AG10803 (cell line): ENCODE results near the gene KCTD4.

Source experiments
- DNase-seq: peaks from one replicate; pipeline ENCODE4 v3.0.0; 2010; ENCODE audit warnings: low read depth
- H3K4me3 ChIP-seq: 2 replicates; pipeline ENCODE4 v1.5.1; 2011; ENCODE audit warnings: mild to moderate bottlenecking, low read length, control low read depth
- CTCF ChIP-seq: conservative IDR thresholded peaks from 2 replicates; pipeline ENCODE4 v1.5.1; 2011; ENCODE audit warnings: mild to moderate bottlenecking, low read length, control low read depth, inconsistent platforms

KCTD4 gene

GRCh38 chr13:45225370-45225769 is 24.5 kb upstream of the KCTD4 start:
- TF ChIP-seq CTCF: no peak

GRCh38 chr13:45224176-45224575 is 23.3 kb upstream of the KCTD4 start:
- peak; percentile 64 for DNase-seq
- TF ChIP-seq CTCF: no peak
- H3K4me3 ChIP-seq: no peak overlapping the region

More at GRCh38 chr13:45225370-45225769, 24.5 kb upstream of the KCTD4 start:
- H3K4me3 ChIP-seq: no peak overlapping the region
- DNase-seq: no peak

- no peak for TF ChIP-seq CTCF
- H3K4me3 ChIP-seq: no peak overlapping the region
- no peak for DNase-seq
Observed at GRCh38 chr13:45222919-45223318, 22.1 kb upstream of the KCTD4 start.

GRCh38 chr13:45222516-45222915 is 21.7 kb upstream of the KCTD4 start:
- peak; percentile 20 for DNase-seq
- no peak overlapping the region for H3K4me3 ChIP-seq
- TF ChIP-seq CTCF: no peak

- TF ChIP-seq CTCF: no peak
Observed at GRCh38 chr13:45220403-45220802, 19.6 kb upstream of the KCTD4 start.

GRCh38 chr13:45219938-45220375 is 19.1 kb upstream of the KCTD4 start:
- peak; percentile 83 for DNase-seq
- no peak for TF ChIP-seq CTCF
- no peak overlapping the region for H3K4me3 ChIP-seq

More at GRCh38 chr13:45220403-45220802, 19.6 kb upstream of the KCTD4 start:
- no peak for DNase-seq
- H3K4me3 ChIP-seq: no peak overlapping the region

- TF ChIP-seq CTCF: no peak
- no peak overlapping the region; the same call in 1 of the 2 replicates for H3K4me3 ChIP-seq
- no peak for DNase-seq
Observed at GRCh38 chr13:45219123-45219891, 18.5 kb upstream of the KCTD4 start.
